ENCODE data around the gene SMARCB1. TPM values are rescaled to one million over a fixed set of nuclear protein-coding genes. Genes with fewer than 3 reads are reported as not detected.

The SMARCB1 gene
- total RNA-seq, 1 donor from 2014 or later, result 24.5 TPM

GRCh38 chr22:23781065-23781464 is 5.7 kb upstream of the SMARCB1 start:
- DNase-seq, result no peak

GRCh38 chr22:23781511-23782183 is 5.1 kb upstream of the SMARCB1 start:
- DNase-seq, result no peak

- DNase-seq, result no peak
Measured at GRCh38 chr22:23782252-23782651, 4.5 kb upstream of the SMARCB1 start.

GRCh38 chr22:23782703-23783102 is 4.1 kb upstream of the SMARCB1 start:
- DNase-seq, result no peak

GRCh38 chr22:23783265-23784150 is 3.3 kb upstream of the SMARCB1 start:
- DNase-seq, result no peak

GRCh38 chr22:23784215-23784732 is 2.5 kb upstream of the SMARCB1 start:
- no peak for DNase-seq

- no peak for DNase-seq
Measured at GRCh38 chr22:23786261-23786710, 480 bp upstream of the SMARCB1 start.

- no peak for DNase-seq
Measured at GRCh38 chr22:23787600-23787896, 782 bp downstream of the SMARCB1 start.

GRCh38 chr22:23787910-23788309 is 1.1 kb downstream of the SMARCB1 start:
- no peak for DNase-seq

- no peak for DNase-seq
Measured at GRCh38 chr22:23789121-23789520, 2.4 kb downstream of the SMARCB1 start.

- DNase-seq, result peak; percentile 17
Measured at GRCh38 chr22:23789638-23790037, 2.9 kb downstream of the SMARCB1 start.

GRCh38 chr22:23790819-23791737 is 4.3 kb downstream of the SMARCB1 start:
- DNase-seq, result no peak

GRCh38 chr22:23791738-23792645 is 5.2 kb downstream of the SMARCB1 start:
- DNase-seq, result no peak

GRCh38 chr22:23793326-23793725 is 6.6 kb downstream of the SMARCB1 start:
- DNase-seq, result no peak

- no peak for DNase-seq
Measured at GRCh38 chr22:23796461-23796860, 9.7 kb downstream of the SMARCB1 start.

GRCh38 chr22:23800297-23801237 is 13.8 kb downstream of the SMARCB1 start:
- DNase-seq, result no peak

- no peak for DNase-seq
Measured at GRCh38 chr22:23801238-23801821, 14.6 kb downstream of the SMARCB1 start.

GRCh38 chr22:23801886-23802377 is 15.2 kb downstream of the SMARCB1 start:
- no peak for DNase-seq

GRCh38 chr22:23803001-23803819 is 16.4 kb downstream of the SMARCB1 start:
- no peak for DNase-seq

Data from dermis blood vessel endothelial cell (primary cell).